H9 (cell line): ENCODE measurements around the gene CENPP. TPM values are rescaled to one million over a fixed set of nuclear protein-coding genes. Genes with fewer than 3 reads are reported as not detected.

ENCODE experiments used
- DNase-seq: peaks from one replicate; pipeline ENCODE4 v3.0.0-alpha.2; 2017
- H2AFZ ChIP-seq: one replicate; pipeline ENCODE4 v1.6.1; 2013; ENCODE audit warnings: mild to moderate bottlenecking, low read length, control low read depth, moderate library complexity
- H2AK5ac ChIP-seq: 2 replicates; pipeline ENCODE4 v1.6.1; 2013; ENCODE audit warnings: low read length, control low read depth, mixed read lengths; ENCODE audit not compliant: insufficient read length
- H2BK120ac ChIP-seq: one replicate; pipeline ENCODE4 v1.6.1; 2013; ENCODE audit warnings: low read depth, mild to moderate bottlenecking, low read length, control low read depth, inconsistent platforms; ENCODE audit not compliant: poor library complexity, severe bottlenecking
- H2BK12ac ChIP-seq: 2 replicates; pipeline ENCODE4 v1.6.1; 2013; ENCODE audit warnings: low read length, control low read depth, mixed read lengths, low read depth; ENCODE audit not compliant: insufficient read length
- H2BK15ac ChIP-seq: 2 replicates; pipeline ENCODE4 v1.6.1; 2013; ENCODE audit warnings: low read depth, low read length, control low read depth
- H2BK20ac ChIP-seq: one replicate; pipeline ENCODE4 v1.6.1; 2013; ENCODE audit warnings: low read depth, mild to moderate bottlenecking, low read length, control low read depth, inconsistent platforms; ENCODE audit not compliant: poor library complexity, severe bottlenecking
- H2BK5ac ChIP-seq: 2 replicates; pipeline ENCODE4 v1.6.1; 2013; ENCODE audit warnings: low read length, control low read depth, mixed read lengths; ENCODE audit not compliant: insufficient read length
- H3K14ac ChIP-seq: 2 replicates; pipeline ENCODE4 v1.6.1; 2013; ENCODE audit warnings: low read length, control low read depth; ENCODE audit not compliant: insufficient read depth
- H3K18ac ChIP-seq: 2 replicates; pipeline ENCODE4 v1.6.1; 2013; ENCODE audit warnings: low read depth, mild to moderate bottlenecking, mixed read lengths, low read length, control low read depth; ENCODE audit not compliant: insufficient read length
- H3K23ac ChIP-seq: 2 replicates; pipeline ENCODE4 v1.6.1; 2013; ENCODE audit warnings: low read length, control low read depth, mixed read lengths, low read depth; ENCODE audit not compliant: insufficient read length
- H3K23me2 ChIP-seq: 2 replicates; pipeline ENCODE4 v1.6.1; 2013; ENCODE audit warnings: low read depth, mild to moderate bottlenecking, mixed read lengths, low read length, control low read depth; ENCODE audit not compliant: insufficient read length, poor library complexity, severe bottlenecking
- H3K27ac ChIP-seq: 2 replicates; pipeline ENCODE4 v1.5.1; 2013; ENCODE audit warnings: low read length, control low read depth, mixed read lengths, low read depth; ENCODE audit not compliant: insufficient read length
- H3K27me3 ChIP-seq: 2 replicates; pipeline ENCODE4 v1.6.1; 2013; ENCODE audit warnings: low read length, control low read depth, inconsistent platforms; ENCODE audit not compliant: insufficient read depth
- H3K4ac ChIP-seq: 2 replicates; pipeline ENCODE4 v1.6.1; 2013; ENCODE audit warnings: low read depth, mild to moderate bottlenecking, control low read depth, inconsistent platforms, low read length, moderate library complexity
- H3K4me1 ChIP-seq: 2 replicates; pipeline ENCODE4 v1.6.1; 2013; ENCODE audit warnings: low read length, control low read depth, inconsistent platforms; ENCODE audit not compliant: insufficient read depth
- H3K4me2 ChIP-seq: 2 replicates; pipeline ENCODE4 v1.6.1; 2013; ENCODE audit warnings: low read length, control low read depth, mixed read lengths; ENCODE audit not compliant: insufficient read length, insufficient read depth
- H3K56ac ChIP-seq: 2 replicates; pipeline ENCODE4 v1.6.1; 2013; ENCODE audit warnings: low read depth, mild to moderate bottlenecking, mixed read lengths, low read length, control low read depth; ENCODE audit not compliant: insufficient read length
- H3K79me1 ChIP-seq: 2 replicates; pipeline ENCODE4 v1.6.1; 2013; ENCODE audit warnings: low read depth, mild to moderate bottlenecking, moderate library complexity, low read length, control low read depth, inconsistent platforms; ENCODE audit not compliant: insufficient read depth, poor library complexity, severe bottlenecking
- H3K79me2 ChIP-seq: 2 replicates; pipeline ENCODE4 v1.6.1; 2013; ENCODE audit warnings: low read length, control low read depth, inconsistent platforms; ENCODE audit not compliant: insufficient read depth
- H3K9ac ChIP-seq: 2 replicates; pipeline ENCODE4 v1.6.1; 2013; ENCODE audit warnings: low read length, control low read depth, mixed read lengths; ENCODE audit not compliant: insufficient read length; ENCODE audit errors: extremely low read depth
- H3K9me3 ChIP-seq: one replicate; pipeline ENCODE4 v1.6.1; 2013; ENCODE audit warnings: low read depth, low read length, inconsistent platforms; ENCODE audit not compliant: control insufficient read depth
- H3T11ph ChIP-seq: one replicate; pipeline ENCODE4 v1.6.1; 2013; ENCODE audit warnings: mild to moderate bottlenecking, low read length, control low read depth, inconsistent platforms
- H4K20me1 ChIP-seq: one replicate; pipeline ENCODE4 v1.6.1; 2013; ENCODE audit not compliant: control insufficient read depth, insufficient read length, insufficient read depth
- H4K5ac ChIP-seq: 2 replicates; pipeline ENCODE4 v1.6.1; 2013; ENCODE audit warnings: low read depth, mild to moderate bottlenecking, mixed read lengths, low read length, control low read depth; ENCODE audit not compliant: insufficient read length
- H4K8ac ChIP-seq: replicated peaks from 2 replicates; pipeline ENCODE4 v1.6.1; 2013; ENCODE audit warnings: low read length, control low read depth, mixed read lengths, low read depth; ENCODE audit not compliant: insufficient read length
- H4K91ac ChIP-seq: 2 replicates; pipeline ENCODE4 v1.6.1; 2013; ENCODE audit warnings: low read depth, mild to moderate bottlenecking, moderate library complexity, mixed read lengths, low read length, control low read depth; ENCODE audit not compliant: insufficient read length
- H3K27ac Mint-ChIP-seq, 3 experiments: 2 replicates in 2 of 3; 3 replicates in 1 of 3; pipeline ENCODE4 v1.8.0; 2020 to 2021; ENCODE audit warnings: mixed read lengths in 3 of 3, mild to moderate bottlenecking in 1 of 3, moderate library complexity in 1 of 3
- H3K27me3 Mint-ChIP-seq: 2 replicates; pipeline ENCODE4 v1.8.0; 2021; ENCODE audit warnings: low read depth, mild to moderate bottlenecking, moderate library complexity, mixed read lengths
- H3K36me3 Mint-ChIP-seq, 3 experiments: 2 replicates in 2 of 3; 3 replicates in 1 of 3; pipeline ENCODE4 v1.8.0; 2020 to 2021; ENCODE audit warnings: low read depth in 3 of 3, mixed read lengths in 3 of 3; ENCODE audit not compliant: insufficient read depth in 1 of 3
- H3K4me1 Mint-ChIP-seq, 2 experiments: 2 replicates each; pipeline ENCODE4 v1.8.0; 2020; ENCODE audit warnings: mixed read lengths in 2 of 2
- H3K4me3 Mint-ChIP-seq, 2 experiments: 2 replicates in 1 of 2; 3 replicates in 1 of 2; pipeline ENCODE4 v1.8.0; 2020 to 2021; ENCODE audit warnings: mild to moderate bottlenecking in 2 of 2, mixed read lengths in 2 of 2, moderate library complexity in 1 of 2
- H3K9me3 Mint-ChIP-seq, 2 experiments: 2 replicates in 1 of 2; 3 replicates in 1 of 2; pipeline ENCODE4 v1.8.0; 2020; ENCODE audit warnings: mild to moderate bottlenecking in 2 of 2, mixed read lengths in 2 of 2, moderate library complexity in 1 of 2
- CTCF ChIP-seq: fragments of 200-600 bp; sonication (generic); conservative IDR thresholded peaks from 3 replicates; pipeline ENCODE4 v1.8.0; 2021; ENCODE audit warnings: antibody characterized with exemption, mild to moderate bottlenecking
- WGBS: extraction: QIAGEN DNeasy Blood & Tissue Kit; methylation state at CpG from one replicate; pipeline ENCODE4 v1.1.7; 2013; ENCODE audit warnings: missing lambda C conversion rate, low lambda C conversion rate, mixed read lengths; ENCODE audit not compliant: insufficient read length; ENCODE audit errors: extremely low coverage; 5-methylcytosine and 5-hydroxymethylcytosine counted together
- total RNA-seq: library from RNA; stranded (reverse); gene quantifications from 2 replicates; pipeline ENCODE4 v1.2.1, GENCODE V29; 2021

Gene CENPP
- total RNA-seq, 1 experiment from 2014 or later, result 9.1 TPM

GRCh38 chr9:92517046-92517445 lies 191.3 kb downstream of the CENPP start:
- no peak overlapping the region for H3K4me2 ChIP-seq
- no peak for DNase-seq
- no peak overlapping the region for H3K27ac Mint-ChIP-seq

More at GRCh38 chr9:92517046-92517445, 191.3 kb downstream of the CENPP start:
- Mint-ChIP-seq H3K9me3 (no peaks in the 10 kb centered on the region), H3K27me3 (no peaks in the 10 kb centered on the region), H3K4me1 (peaks cover 15 to 19% of the 10 kb centered on the region in 2 experiments), H3K4me3 (no peak overlapping the region), H3K36me3 (no peaks in the 10 kb centered on the region)
- H3K27me3 ChIP-seq, result no peaks in the 10 kb centered on the region
- no peak for TF ChIP-seq CTCF
- H4K20me1 ChIP-seq, result no peaks in the 10 kb centered on the region
- no peaks in the 10 kb centered on the region for H3K9me3 ChIP-seq
- no peaks in the 10 kb centered on the region for H3K79me2 ChIP-seq
- no peak overlapping the region for H3K56ac ChIP-seq
- H2BK20ac ChIP-seq, result no peak overlapping the region
- no peaks in the 10 kb centered on the region for H3K23me2 ChIP-seq
- no peak overlapping the region for H2AK5ac ChIP-seq
- H2BK120ac ChIP-seq, result no peak overlapping the region
- H3K9ac ChIP-seq, result no peak overlapping the region
- H3K14ac ChIP-seq, result no peak overlapping the region
- H4K5ac ChIP-seq, result no peak overlapping the region
- no peak overlapping the region for H2BK12ac ChIP-seq
- no peak overlapping the region for H2BK15ac ChIP-seq
- no peak overlapping the region for H3T11ph ChIP-seq
- WGBS, result no CpG with 5 or more reads among the region's 3 CpGs
- peaks cover 4% of the 10 kb centered on the region; the same call in 1 of the 2 replicates for H3K4me1 ChIP-seq
- H3K79me1 ChIP-seq, result no peaks in the 10 kb centered on the region
- no peak overlapping the region for H4K8ac ChIP-seq
- H2AFZ ChIP-seq, result no peak overlapping the region
- H3K4ac ChIP-seq, result no peak overlapping the region
- H3K18ac ChIP-seq, result no peak overlapping the region
- no peak overlapping the region for H3K27ac ChIP-seq
- no peak overlapping the region for H4K91ac ChIP-seq
- no peak overlapping the region for H2BK5ac ChIP-seq
- no peak overlapping the region for H3K23ac ChIP-seq
